GM19395 (cell line): ENCODE measurements around the gene MCOLN3.
A peak's percentile ranks its signal among the peaks of the same experiment; 100 is the strongest.
"Not testable (repeated sequence)": the region's sequence is repeated elsewhere in the genome, so short reads cannot be mapped to it uniquely, and the experiment has no call there.

Experiments
- ATAC-seq: cut with Tn5 transposase; IDR thresholded peaks from one replicate; pipeline ENCODE4 v1.9.1; 2021; ENCODE audit warnings: mild to moderate bottlenecking, moderate library complexity; ENCODE audit not compliant: unreplicated experiment

The MCOLN3 gene

DNA sequence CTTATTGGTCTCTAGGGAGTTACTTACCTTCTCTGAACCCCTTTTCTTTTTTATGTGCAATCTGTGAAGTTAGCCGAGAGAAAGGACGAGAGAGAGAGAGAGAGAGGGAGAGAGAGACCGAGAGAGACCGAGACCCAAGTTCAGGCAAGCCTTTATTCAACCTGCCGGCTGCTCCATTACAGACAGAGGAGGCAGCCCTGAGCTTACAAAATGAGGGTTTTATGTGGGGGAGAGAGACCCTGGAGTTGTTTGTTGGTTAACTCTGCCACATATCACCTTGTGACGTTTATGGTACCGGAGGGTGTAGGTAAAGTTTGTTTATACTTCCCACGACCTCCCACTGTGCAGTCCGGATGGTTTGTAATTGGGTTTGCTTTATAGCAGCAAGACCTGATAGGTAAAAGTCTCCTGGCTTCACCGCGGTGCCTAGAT is 1.5 kb upstream of the MCOLN3 start:
- ATAC-seq: no peak

DNA sequence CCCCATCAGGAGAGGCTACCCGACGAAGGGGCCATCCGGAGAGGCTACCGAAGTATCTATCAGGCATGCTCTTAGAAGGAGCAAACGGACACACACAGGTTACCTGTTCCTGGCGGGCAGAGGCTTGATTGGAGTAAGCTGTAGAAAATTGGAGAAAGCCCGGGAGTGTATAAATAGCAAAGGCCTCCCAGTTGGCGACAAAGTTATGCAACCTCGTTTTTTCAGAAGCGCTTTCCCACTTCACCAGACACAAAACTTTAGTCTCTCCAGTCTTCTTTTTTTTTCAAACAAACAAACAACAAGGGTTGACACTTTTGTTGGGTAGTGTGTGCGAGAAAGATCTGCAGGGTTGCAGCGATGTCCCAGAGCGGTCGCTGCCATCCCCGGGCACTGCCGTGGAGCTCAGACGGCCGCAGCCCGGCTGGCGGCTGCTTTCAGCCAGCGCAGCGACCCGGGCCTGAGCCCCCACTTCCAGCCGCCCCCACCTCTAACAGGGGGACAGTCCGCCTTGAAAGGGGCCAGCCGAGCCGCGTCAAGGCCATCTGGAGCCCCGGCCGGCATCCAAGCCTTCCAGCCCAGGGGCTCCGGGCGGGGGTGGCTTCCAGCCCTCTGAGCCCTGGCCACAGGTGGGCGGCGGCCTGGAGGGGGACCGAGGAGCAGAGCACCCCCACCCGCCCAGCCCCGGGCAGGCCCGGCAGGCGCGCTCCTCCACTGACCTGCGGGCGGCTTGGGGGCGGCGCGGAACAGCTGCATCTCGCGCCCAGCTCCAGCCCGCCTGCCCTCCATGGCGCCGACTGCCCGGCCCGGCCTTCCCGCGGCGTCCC is 616 bp downstream of the MCOLN3 start:
- ATAC-seq: peak; percentile 60

DNA sequence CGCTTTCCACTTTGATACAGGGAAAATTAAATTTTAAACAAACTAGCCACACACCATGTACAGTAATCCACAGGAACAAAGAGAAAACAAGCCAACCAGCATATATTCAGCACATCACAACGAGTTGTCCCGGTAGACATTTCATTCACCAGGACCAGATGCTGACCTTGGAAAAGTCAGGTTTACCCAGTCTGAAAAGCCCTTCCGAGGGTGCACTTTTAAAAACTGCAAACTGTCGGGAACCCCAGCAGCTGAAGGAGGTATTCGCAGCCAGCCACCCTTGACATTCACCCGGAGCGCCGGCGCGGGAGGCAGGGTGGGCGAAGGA is 1.2 kb downstream of the MCOLN3 start:
- no peak for ATAC-seq

DNA sequence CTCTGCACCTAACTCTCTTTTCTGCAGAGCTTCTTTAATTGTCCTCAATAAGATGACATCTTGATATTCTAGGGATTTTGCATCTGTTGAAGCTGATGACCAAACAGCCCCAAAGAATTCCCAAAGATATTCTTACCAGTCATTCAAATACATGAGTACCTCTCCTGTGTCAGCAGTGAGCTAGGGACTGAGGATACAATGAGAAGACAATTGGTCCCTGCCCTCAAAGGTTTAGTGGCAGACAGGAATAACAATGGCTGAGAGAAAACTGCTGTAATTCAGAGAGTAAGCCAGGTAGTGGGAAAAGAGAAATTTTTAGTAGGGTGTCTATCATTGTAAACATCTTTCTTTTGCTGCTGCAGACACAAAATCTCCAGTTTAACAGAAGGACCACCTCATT is 5.9 kb downstream of the MCOLN3 start:
- no peak for ATAC-seq

- ATAC-seq: no peak
Measured at GRCh38 chr1:85041793-85042192, 6.5 kb downstream of the MCOLN3 start.

DNA sequence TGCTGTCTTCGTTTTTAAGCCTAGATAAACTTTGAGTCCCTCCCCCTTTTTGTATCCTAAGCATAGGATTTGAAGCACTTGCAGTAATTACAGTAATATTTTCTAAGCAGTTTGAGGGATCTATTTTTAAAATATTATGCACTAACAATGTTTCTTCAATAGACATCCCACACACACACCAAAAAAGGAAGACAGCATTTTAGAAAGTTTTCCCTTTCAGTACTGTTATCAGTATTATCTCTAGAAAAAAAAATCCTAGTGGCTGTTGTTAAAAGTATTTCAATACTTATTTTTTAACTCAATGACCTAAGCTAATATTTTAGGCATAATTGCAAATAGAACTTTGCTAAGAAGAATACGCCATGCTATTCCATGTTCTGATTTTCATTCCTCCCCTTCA is 15.1 kb downstream of the MCOLN3 start:
- ATAC-seq: no peak

DNA sequence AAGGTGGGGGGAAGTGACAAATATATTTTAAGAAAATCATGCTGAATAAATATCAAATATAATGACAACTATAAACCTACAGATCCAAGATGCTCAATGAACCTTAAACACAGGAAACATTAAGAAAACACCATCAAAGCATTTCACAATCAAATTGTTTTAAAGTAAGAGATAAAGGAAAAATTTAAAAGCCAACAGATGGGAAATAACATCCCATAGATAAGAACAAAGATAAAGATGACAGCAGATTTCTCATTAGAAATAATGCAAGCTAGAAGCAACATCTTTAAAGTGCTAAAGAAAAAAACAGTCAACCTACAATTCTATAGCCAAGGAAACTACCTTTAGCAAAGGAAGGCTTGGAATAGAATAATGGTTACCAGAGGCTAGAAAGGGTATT is 17.8 kb downstream of the MCOLN3 start:
- no peak for ATAC-seq

- ATAC-seq: no peak
Measured at GRCh38 chr1:85028151-85028550, 20.1 kb downstream of the MCOLN3 start.

DNA sequence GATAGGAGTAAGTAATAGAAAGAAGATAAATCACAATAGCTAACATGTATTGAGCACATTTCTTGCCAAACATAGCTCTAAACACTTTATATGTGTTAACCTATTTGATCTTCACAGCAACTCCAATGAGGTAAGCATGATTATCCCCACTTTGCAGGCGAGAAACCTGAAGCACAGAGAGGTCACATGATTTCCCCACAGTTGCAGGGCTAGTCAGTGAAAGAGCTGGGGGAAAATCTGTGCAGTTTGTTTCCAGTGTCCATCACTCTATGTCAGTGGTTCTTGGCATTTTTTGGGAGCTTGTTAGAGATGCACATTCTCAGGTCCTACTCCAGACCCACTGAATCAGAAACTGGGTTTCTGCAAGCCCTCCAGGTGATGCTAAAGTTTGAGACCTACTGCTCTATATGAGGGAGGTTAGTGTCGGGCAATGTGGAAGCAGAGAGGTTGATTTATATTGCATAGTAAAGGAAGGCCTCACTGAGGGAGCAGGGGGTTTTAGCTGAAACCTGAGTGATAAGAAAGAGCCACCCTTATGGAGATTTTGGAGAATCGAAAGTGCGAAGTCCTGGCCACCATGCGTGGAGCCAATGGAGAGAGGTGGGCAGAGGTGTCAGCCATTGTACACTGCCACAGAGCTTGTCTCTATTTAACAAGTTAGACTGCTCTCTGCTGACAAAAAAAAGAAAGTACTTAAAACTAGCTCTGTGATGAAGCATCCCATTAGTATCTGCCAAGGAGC is 20.9 kb downstream of the MCOLN3 start:
- peak; percentile 80 for ATAC-seq

- ATAC-seq: no peak
Measured at GRCh38 chr1:85025940-85026339, 22.4 kb downstream of the MCOLN3 start.

- ATAC-seq: no peak
Measured at GRCh38 chr1:85024736-85025135, 23.6 kb downstream of the MCOLN3 start.

- ATAC-seq: no peak
Measured at GRCh38 chr1:85022700-85023099, 25.6 kb downstream of the MCOLN3 start.

DNA sequence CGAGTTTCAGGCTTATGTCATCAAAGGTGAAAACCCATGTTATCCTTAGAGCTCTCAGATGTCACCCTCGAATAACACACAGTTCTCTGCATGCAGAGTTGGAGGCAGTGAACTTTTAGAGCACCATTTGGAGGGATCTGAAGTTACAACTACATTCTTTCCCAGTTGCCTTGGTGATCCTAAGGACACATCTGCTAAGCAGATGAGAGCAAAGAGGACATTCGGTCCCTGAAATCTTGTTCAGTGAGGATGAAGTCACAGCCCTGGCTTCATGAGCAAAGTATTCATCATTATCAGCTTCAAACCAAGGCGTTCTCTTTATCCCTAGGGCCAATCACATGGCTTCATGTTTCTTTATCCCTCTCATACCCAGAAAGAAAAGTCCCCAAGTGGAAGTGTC is 28.3 kb downstream of the MCOLN3 start:
- ATAC-seq: no peak

DNA sequence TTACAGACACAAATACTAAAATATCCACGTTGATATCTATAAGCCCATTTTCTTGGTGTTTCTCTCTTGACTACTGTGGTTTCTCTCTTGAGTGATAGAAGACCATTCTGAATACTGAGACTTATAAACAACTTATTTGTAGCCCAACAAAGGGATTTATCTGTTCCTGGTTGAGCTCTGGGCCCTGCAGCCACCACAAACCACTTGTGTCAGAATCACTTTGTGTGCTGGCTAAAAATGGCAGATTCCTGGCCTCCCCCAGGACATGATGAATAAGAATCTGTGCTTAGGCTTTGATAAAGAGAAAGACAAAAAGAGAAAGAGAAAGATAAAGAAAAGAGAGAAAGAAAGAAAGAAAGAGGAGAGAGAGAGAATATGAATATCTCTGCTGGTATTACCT is 32.5 kb downstream of the MCOLN3 start:
- ATAC-seq: no peak

DNA sequence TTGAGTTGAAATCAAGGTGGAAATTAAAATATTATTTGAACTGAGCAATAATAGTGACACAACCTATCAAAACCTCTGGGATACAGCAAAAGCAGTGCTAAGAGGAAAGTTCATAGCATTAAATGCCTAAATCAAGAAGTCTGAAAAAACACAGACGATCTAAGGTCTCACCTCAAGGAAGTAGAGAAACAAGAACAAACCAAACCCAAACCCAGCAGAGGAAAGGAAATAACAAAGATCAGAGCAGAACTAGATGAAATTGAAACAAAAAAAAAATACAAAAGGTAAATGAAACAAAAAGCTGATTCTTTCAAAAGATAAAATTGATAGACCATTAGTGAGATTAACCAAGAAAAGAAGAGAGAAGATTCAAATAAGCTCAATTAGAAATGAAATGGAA is 42.7 kb downstream of the MCOLN3 start:
- ATAC-seq: not testable (repeated sequence)

GRCh38 chr1:85001742-85002141 is 46.6 kb downstream of the MCOLN3 start:
- ATAC-seq: no peak

- ATAC-seq: no peak
Measured at GRCh38 chr1:84998642-84999280, 49.5 kb downstream of the MCOLN3 start.

GRCh38 chr1:84997667-84998600 is 50.4 kb downstream of the MCOLN3 start:
- no peak for ATAC-seq

DNA sequence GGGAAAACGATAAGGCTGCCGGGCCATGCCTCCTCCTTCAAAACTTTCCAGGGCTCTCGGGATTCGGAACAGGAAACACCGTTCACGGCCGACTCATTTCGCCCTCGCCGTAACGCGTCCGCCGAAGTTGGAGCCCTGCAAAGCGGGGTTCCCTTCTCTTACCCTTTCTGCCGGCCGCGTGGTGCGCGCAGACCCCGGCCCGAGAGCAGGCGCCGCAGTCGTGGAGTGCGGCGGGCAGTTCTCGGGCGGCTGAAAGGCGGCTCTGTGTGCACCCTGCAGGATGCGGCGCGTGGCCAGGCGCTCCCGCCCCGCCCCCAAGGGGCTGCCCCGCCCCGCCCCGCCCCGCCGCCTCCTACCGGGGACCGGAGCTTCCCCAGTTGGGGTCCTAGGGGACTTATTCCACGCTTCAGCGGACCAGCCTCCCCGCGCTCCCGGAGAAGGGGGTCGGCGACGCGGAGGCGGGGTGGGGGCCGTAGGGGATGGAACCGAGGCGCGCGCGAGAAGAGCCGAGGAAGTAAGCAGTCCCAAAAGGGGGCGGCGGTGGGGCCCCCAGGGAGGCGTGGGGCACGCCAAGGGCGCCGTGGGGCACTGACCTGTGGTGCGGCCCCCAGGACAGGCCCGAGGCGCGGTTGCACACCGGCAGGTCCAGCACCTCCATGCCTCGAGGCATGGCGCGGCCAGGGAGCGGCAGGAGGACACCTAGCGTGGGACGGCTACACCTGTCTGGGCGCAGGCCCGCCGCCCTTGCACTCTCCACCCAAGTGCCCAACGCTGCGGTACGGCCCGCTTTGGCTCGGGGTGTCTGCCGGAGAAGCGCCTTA is 51.2 kb downstream of the MCOLN3 start, which contains the start of gene MCOLN2:
MCOLN2 (minus strand) TSS at position 268 of the 821 bp plus-strand sequence; CDS start at position 27, 241 bp downstream.
- ATAC-seq: peak; percentile 49
